ENCODE results near the gene SIK2.
A peak's percentile ranks its signal among the peaks of the same experiment; 100 is the strongest.

SIK2 gene

DNA sequence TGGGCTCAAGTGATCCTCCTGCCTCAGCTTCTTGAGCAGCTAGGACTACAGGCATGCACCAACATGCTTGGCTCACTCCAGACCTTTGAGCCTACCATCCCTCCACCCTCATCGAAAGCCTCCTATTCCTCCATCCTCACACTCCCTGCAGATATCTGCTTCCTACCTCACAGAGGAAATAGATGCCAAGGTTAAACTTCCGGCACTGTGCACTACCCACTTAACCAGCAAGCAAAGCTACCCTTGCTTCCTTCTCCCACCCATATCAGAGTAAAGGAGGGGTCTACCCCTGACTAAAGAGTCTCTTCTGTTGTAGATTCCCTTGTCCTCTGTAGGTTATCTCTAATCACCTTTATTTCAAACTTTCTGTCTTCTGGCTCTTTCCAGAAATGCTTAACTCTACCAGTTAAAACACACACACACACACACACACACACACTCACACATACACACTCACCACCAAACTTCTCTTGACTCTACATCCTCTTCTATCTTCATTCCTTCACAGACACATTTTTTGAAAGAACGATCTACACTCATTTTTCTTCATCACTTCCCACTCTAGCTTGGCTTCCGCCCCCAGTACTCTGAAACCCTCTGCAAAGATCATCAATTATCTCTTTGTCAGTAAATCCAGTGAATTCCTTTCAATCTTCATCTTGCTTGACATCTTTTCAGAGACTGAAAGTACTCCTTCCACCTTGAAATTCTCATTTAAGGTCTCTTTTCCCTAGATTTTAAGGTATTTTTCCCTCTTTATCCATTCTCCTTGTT, 10.9 kb upstream of the SIK2 start:
- DNase-seq (ENCODE audit: low read depth) = no peak

DNA sequence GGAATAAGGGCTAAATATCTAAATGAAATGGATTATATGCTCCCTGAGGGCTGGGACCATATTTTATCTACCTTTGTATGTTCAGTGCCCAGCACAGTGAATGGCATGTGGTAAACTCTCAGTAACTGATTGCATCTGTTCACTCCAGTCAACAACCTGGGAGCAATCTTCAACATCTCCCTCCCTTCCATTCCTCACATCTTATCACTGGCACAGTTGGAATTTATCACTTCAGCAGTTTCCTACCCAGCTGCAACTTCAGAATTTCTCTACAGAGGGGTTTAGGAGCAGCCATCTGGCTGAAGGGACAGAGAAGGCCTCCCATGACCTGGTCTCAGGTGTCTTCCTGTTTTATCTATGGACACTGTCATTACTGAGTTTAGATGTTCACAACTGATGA, 9.8 kb upstream of the SIK2 start:
- DNase-seq (ENCODE audit: low read depth) = no peak

More for the DNA sequence above, 10.9 kb upstream of the SIK2 start:
- no peak overlapping the region for H3K4me3 ChIP-seq (ENCODE audit: low read length)
- no peak for TF ChIP-seq CTCF (conservative IDR thresholded peaks at IDR 0.05; ENCODE audit: low read depth, low read length)

DNA sequence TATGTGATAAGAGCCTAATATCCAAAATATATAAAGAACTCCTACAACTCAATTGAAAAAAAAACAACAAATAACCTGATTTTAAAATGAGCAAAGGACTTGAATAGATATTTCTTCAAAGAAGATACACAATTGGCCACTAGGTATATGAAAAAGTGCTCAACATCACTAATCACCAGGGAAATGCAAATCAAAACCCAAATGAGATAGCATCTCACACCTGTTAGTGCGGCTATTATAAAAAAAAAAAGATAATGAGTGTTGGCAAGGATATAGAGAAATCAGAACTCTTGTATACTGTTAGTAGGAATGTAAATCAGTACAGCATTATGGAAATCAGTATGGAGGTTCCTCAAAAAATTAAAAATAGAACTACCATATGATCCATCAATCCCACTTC, 5.9 kb upstream of the SIK2 start:
- no peak overlapping the region for H3K4me3 ChIP-seq (ENCODE audit: low read length)
- TF ChIP-seq CTCF (conservative IDR thresholded peaks at IDR 0.05; ENCODE audit: low read depth, low read length) = no peak
- DNase-seq (ENCODE audit: low read depth) = no peak

More for the DNA sequence above, 9.8 kb upstream of the SIK2 start:
- H3K4me3 ChIP-seq (ENCODE audit: low read length) = no peak overlapping the region
- TF ChIP-seq CTCF (conservative IDR thresholded peaks at IDR 0.05; ENCODE audit: low read depth, low read length) = no peak

DNA sequence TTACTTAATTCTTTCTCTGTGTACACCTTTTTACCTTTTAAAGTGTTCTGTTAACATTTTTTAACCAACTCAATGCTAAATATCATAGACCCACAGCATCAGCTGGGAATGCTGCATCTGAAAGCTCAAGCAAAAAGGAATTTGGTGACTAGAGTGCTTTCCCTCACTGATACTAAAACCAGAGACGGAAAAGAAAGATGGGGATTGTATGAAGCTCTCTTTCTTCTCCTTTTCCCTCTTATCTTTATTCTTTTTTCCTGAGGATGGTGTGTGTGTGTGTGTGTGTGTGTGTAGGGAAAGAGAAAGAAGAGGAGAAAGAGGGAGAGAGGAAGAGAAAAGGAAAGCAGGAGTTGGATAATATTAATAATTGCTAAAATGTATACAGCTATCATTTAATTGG, 4.1 kb upstream of the SIK2 start:
- TF ChIP-seq CTCF (conservative IDR thresholded peaks at IDR 0.05; ENCODE audit: low read depth, low read length) = no peak
- H3K4me3 ChIP-seq (ENCODE audit: low read length) = no peak overlapping the region
- no peak for DNase-seq (ENCODE audit: low read depth)

DNA sequence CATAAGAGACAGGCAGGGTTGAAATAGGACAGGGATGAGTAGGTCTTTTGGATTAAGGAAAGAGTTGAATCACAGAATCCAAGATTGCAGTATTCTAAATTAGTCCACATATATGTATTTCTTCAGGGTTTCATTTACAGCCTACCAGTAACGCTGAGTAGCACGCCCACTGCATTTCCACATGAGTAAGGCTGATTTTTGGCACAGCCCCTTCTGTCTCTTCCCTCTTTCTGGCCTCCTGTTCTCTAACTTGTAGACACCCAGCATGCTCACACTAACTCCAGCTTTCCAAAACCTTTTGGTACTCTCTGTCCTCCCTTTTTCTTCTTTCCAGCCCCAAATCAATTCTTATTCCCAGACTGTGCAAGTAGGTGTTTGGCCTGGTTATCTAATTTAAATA, 3.7 kb upstream of the SIK2 start:
- TF ChIP-seq CTCF (conservative IDR thresholded peaks at IDR 0.05; ENCODE audit: low read depth, low read length) = no peak
- H3K4me3 ChIP-seq (ENCODE audit: low read length) = no peak overlapping the region
- no peak for DNase-seq (ENCODE audit: low read depth)

GRCh38 chr11:111601636-111601978, 642 bp upstream of the SIK2 start:
- peak overlapping the region; percentile 46 for H3K4me3 ChIP-seq (ENCODE audit: low read length)
- no peak for TF ChIP-seq CTCF (conservative IDR thresholded peaks at IDR 0.05; ENCODE audit: low read depth, low read length)
- no peak for DNase-seq (ENCODE audit: low read depth)

GRCh38 chr11:111602865-111603610, 789 bp downstream of the SIK2 start:
- no peak for TF ChIP-seq CTCF (conservative IDR thresholded peaks at IDR 0.05; ENCODE audit: low read depth, low read length)
- peak overlapping the region; percentile 88 for H3K4me3 ChIP-seq (ENCODE audit: low read length)
- DNase-seq (ENCODE audit: low read depth) = no peak
